Activated CD8-positive, alpha-beta memory T cell treated with anti-CD3 and anti-CD28 coated beads for 48 hours (primary cell): ENCODE measurements around the gene HTRA1.

Experiments used
- DNase-seq, 3 experiments: peaks; one replicate each; pipeline ENCODE4 v3.0.0-alpha.2; 2020; ENCODE audit warnings: low read depth in 2 of 3, low spot score in 2 of 3

HTRA1 gene

DNA sequence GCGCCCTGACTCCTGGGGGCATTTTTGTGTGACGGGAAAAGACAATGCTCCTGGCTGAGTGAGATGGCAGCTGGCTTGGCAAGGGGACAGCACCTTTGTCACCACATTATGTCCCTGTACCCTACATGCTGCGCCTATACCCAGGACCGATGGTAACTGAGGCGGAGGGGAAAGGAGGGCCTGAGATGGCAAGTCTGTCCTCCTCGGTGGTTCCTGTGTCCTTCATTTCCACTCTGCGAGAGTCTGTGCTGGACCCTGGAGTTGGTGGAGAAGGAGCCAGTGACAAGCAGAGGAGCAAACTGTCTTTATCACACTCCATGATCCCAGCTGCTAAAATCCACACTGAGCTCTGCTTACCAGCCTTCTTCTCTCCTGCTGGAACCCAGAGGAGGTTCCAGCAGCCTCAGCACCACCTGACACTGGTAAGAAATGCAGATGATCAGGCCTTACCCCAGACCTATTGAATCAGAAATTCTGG is 6.7 kb upstream of the HTRA1 start, which contains the start of gene ARMS2:
Gene ARMS2 (plus strand): TSS at position 51 of the 478 bp plus-strand sequence. CDS start 75 bp downstream, at position 126.
- DNase-seq = no peak

GRCh38 chr10:122455376-122456079 is 5.8 kb upstream of the HTRA1 start:
- DNase-seq = no peak

DNA sequence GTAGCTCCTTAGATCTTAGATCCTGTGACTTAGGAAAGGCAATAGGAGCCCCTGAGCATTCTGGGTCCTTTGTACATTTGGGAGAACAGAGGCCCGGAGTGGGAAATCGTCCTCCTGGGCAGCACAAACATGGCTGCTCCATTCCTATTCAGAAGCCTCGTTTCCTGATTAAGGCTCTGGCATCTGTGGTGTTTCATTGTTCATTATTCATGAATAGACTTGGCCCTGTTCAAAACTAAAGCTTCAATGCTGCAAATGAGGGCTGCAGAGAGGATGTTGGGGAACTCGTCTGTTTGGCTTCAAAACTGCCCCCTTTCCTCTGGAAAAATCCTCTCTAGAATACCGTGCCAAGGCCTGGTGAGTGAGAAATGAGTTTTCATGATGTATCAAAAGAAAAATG is 3.4 kb upstream of the HTRA1 start:
- no peak for DNase-seq

GRCh38 chr10:122458693-122459092 is 2.7 kb upstream of the HTRA1 start:
- no peak for DNase-seq

DNA sequence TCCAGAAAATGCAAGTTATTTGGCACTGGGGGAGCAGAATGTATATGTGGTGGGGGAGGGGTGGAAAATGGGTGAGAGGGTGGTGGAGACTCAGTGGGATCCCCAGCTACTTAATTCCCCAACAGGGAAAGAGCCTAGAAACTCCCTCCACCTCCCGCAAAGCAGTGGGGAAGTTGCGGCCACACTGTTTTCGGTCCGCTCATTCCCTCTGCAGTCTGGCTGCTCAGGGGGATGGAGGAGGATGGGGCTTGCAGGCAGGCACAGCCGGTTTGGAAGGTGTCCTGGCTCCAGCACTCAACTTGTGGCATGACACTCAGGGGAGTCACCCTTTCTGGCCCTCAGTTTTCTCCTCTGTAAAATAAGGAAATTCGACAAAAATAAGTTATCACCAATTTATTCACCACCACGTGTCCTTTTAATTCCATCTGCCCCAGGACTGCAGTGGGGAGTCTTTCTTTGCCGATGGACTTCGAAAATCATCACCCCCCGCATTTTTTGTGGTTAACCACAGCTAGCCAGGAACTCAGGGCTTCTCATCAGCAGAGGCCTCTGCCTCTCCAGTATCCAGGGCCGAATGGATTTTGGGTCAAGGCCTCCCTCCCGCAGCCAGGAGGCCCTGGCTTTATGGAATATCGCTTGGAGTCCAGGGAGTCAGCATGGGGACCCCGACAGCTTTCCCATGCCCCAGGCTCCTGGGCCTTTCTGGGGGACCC is 1.6 kb upstream of the HTRA1 start:
- DNase-seq = no peak

GRCh38 chr10:122460891-122461293 is 461 bp upstream of the HTRA1 start:
- no peak for DNase-seq

GRCh38 chr10:122461729-122462532 is 578 bp downstream of the HTRA1 start:
- DNase-seq = no peak

DNA sequence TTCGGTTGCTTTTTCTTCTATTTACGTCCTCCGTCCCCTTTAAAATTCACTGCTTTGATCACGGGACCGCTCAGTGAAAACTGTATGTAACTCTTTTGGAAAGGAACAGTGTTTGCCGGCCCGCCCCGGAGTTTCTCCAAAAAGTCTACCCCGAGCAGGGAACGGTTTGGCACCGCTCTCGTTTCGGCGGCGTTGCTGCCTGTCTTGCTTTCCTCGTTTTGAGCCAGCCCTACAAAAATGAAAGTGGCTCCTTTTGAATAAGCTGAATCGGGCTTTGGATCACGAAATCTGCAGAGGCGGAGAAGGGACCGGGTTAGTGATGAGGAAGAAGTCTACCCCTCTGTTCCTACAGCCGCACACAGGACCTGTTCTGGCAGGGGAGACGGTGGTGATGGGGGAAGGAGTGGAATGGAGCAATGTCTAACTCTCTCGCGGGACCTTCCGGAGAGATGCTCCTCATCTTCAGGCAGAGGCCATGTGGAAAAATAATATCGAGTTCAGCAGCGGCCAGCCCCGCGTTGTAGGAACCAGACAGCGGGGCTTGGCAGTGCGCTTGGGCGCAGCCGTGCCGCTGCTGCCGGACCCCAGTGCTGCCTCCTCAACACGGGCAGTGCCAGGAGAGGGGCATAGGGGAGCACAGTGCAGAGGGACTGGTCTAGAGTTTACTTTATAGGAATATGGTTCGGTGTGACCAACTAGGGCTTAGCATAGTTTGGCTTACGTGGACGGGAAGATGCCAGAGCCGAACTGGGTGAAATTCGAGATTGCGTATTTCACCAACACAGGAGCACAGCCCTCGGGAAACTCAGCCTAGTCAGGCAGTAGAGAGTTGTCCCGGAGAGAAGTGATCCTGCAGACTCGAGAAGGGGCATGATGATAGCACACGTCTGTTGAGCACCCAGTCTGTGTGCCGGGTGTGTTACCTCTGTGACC is 1.4 kb downstream of the HTRA1 start:
- DNase-seq = no peak

DNA sequence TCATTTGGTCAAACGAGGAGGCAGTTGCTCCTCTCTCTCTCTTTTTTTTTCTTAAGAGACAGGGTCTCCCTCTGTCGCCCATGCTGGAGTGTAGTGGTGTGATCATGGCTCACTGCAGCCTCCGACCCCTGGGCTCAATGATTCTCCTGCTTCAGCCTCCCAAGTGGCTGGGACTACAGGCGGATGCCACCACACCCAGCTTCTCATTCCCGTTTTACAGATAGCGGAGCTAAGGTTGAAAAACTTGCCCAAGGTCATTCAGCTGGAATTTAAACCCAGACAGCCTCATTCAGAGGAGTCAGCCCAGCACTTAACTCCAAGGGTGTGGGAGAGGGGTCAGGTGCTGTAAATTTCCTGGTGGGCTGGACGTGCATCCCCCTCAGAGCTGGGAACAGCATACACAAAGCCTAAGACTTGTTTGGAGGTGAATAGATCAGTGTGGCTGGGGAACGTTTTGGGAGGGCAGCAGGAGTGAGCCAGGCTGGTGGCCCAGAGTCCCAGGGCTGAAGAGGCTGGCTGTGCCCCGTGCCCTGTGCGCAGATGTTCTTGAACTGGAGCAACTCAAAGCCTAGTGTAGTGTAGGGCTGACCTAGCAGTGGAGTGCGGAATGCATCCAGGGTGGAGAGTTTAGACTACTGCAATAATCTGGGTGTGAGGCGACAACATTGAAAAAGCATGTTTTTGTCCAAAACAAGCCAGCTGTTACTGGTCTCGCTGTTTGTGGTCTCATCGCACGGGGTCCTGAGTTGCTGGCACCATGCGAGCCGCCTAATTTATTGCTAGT is 2.3 kb downstream of the HTRA1 start:
- no peak for DNase-seq

DNA sequence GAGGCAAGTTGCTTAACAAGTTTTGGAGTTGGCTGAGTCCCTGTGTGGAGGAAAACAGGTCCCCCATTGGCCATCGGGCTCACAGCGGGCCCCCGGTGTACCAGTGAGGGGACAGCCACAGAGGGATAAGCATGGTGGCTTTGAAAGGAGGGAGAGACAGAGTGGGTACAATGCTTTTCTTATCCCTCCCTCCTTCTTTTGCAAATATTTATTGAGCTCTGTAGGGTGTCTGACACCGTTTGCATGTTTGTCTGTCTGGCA is 2.8 kb downstream of the HTRA1 start:
- no peak for DNase-seq

DNA sequence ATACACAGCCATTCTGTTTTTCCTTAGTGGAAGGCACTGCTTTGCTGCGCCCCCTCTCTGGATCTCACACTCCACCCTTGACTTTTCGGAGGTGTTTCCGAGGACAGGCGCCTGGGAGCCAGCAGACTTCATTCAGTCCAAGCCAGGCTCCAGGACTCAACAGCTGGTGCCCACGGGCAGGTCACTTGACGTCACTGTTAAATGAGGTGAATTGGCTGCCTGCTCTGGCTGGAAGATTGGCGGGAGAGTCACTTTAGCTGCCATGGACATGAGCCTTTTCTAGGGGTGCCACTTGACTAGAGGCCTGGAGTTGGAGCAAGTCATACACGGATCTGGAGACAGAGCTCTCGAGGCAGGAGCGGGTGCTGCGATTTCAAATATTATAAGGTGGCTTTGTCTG is 3.2 kb downstream of the HTRA1 start:
- DNase-seq = no peak

- DNase-seq = no peak
Observed at GRCh38 chr10:122465401-122466040, 4.2 kb downstream of the HTRA1 start.

GRCh38 chr10:122466951-122467381 is 5.6 kb downstream of the HTRA1 start:
- DNase-seq = no peak

GRCh38 chr10:122467701-122468100 is 6.3 kb downstream of the HTRA1 start:
- DNase-seq = no peak

- DNase-seq = no peak
Observed at GRCh38 chr10:122468307-122468925, 7.1 kb downstream of the HTRA1 start.

GRCh38 chr10:122468926-122469781 is 7.8 kb downstream of the HTRA1 start:
- no peak for DNase-seq

DNA sequence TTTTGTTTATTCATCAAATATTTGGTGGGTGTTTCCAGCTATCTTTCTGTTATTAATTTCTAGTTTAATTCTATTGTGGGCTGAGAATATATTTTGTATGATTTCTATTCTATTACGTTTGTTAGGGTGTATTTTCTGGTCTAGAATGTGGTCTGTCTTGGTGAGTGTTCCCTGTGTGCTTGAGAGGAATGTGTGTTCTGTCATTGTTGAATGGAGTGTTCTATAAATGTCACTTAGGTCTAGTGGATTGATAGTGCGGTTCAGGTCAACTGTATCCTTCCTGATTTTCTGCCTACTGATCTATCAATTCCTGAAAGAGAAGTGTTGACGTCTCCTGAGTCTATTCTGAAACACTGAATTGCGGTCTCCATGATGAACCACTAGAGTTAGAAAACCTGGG is 8.5 kb downstream of the HTRA1 start:
- no peak for DNase-seq

- no peak for DNase-seq
Observed at GRCh38 chr10:122471531-122472177, 10.3 kb downstream of the HTRA1 start.
